IPS-18c (cell line): ENCODE data around the gene SMCO1.
"Not testable (repeated sequence)": the region's sequence is repeated elsewhere in the genome, so short reads cannot be mapped to it uniquely, and the experiment has no call there.

ENCODE experiments used
- H3K4me3 ChIP-seq: 2 replicates; pipeline ENCODE4 v1.7.0; 2013; ENCODE audit warnings: low read depth, mild to moderate bottlenecking, low read length, moderate library complexity; ENCODE audit not compliant: insufficient read depth
- H3K9me3 ChIP-seq: one replicate; pipeline ENCODE4 v1.6.1; 2013; ENCODE audit warnings: mild to moderate bottlenecking, low read length, moderate library complexity; ENCODE audit not compliant: control insufficient read depth, insufficient read depth

Gene SMCO1

DNA sequence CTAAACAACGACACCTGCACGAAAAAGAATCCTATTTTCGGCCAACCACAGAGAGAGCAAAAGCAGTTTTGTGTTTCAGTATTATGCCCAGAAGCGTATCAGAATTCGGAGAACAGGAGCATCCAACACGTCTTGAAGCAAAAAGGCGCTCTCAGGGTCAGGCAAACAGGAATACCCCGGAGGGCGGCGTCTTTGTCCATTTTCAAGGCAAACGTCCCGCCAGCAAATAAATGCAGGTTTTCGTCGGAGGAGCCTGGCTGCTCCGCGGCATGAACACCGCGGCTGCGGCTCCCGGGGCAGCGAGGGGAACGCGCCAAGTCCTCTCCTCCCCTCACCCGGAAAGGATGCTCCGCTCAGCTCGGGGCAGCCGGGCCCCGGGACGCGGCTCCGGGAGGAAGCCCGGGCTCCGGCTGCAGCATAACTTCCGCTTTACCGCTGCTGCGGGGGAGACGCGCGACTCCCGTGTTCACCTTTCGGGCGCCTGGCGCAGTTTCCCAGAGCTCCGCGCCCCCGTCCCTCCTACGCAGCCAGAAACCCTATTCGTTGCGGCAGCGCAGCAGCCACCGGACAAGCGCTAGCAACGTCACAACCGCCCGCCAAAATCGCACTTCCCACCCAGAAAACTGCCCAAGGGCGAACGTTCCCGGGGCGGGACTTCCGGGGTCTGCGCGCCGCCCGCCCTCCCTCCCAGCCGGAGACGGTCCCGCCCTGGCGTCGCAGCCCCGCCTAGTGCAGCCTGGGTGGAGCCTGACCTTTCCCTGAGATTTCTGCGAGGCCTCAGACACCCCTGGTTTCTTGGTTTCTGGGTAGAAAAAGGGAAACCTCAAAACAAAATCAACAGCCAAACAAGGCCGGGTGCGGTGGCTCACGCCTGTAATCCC lies 11.7 kb downstream of the SMCO1 start, which contains the start of gene RNF168:
RNF168 (minus strand) TSS at position 573 of the 881 bp plus-strand sequence. CDS start 595 bp downstream, outside the sequence.
- Histone ChIP-seq H3K4me3 (peak within 1 kb of the TSS; percentile 91), H3K9me3 (peaks cover 2% of the 10 kb centered on the region)

DNA sequence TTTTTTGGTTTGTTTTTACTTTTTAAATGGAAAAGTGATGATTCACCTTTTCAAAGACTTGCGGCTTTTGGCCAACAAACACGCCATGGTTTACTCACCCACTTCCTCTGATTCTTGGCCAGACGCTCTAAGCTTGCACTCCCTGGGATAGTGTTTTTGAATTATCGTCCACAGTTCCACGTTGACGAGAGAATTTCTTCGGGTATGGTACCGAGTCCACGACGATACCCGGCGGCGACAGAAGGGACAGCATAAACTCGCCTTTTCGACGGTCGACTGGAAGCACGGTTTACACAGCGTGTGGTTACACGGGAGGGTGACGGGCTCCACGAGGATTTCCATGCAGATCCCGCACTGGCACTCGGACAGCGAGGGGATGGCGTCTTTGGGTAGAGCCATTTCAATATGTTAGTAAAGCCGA lies 12.4 kb downstream of the SMCO1 start:
- Histone ChIP-seq H3K4me3 (peak overlapping the region; percentile 91), H3K9me3 (peaks cover 2% of the 10 kb centered on the region)

DNA sequence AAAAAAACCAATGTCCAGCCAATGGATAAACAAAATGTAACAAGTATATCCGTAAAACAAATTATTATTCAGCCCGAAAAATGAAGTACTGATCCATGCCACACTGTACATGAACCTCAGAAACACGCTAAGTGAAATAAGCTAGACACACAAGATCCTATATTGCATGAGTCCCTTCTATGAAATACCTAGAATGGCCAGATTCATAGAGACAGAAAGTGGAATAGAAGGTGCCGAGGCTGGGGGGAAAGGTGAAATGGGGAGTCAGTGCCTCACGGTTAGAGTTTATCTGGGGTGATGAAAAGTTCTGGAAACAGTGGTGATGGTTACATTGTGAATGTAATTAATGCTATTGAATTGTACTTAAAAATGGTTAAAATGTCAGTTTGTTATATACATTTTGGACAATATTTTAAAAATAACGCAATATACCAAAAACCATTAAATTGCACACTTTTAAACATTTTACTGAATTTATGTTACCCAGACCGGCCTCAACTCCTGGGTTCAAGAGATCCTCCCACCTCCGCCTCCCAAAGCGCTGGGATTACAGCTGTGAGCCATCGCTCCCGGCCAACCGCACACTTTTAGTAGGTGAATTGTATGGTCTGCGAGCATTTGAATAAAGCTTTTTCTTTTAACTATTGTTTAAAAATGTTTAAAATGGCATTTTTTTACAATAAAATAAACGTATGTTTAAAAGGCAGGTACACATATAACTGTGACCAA lies 13.7 kb downstream of the SMCO1 start:
- H3K9me3 ChIP-seq, result peaks cover 2% of the 10 kb centered on the region
- peak overlapping the region; percentile 91 for H3K4me3 ChIP-seq

DNA sequence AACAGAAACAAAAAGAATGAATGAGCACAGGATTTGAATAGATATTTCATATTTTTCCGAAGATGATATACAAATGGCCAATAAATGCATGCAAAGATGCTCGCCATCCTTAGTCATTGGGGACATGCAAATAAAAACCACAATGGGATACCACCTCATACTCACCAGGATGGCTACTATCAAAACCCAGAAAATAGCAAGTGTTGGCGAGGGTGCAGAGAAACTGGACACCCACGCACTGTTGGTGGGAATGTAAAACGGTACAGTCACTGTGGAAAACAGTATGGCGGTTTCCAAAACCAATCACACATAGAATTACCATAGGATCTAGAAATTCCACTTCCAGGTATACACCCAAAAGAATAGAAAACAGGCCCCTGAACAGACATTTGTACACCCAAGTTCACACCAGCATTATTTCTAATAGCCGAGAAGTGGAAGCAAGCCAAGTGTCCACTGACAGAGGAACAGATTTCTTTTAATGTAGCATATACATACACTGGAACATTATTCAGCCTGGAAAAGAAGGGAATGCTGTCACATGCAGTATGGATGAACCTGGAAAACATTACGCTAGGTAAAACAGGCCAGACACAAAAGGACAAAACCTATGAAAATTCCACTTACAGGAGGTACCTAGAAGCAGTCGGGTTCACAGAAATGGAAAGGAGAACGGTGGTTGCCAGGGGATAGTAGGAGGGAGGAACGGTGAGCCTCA lies 15.2 kb downstream of the SMCO1 start:
- Histone ChIP-seq H3K4me3 (peak overlapping the region; percentile 34; the same call in 1 of the 2 replicates), H3K9me3 (peaks cover 2% of the 10 kb centered on the region)

DNA sequence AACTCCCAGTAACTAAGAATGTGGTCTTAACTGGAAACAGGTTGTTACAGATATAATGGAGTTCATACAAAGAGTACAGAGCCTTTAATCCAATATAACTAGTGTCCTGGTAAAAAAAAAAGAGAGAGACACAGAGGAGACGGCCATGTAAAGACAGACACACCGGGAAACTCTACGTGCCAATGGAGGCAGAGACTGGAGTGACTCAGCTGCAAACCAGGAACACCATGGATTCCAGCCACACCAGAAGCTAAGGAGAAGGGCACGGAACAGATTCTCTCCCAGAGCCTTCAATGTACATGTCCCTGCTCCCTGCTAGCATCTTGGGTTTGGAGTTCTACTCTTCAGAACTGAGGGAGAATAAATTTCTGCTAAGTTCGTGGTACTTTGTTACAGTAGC lies 16.1 kb downstream of the SMCO1 start:
- H3K4me3 ChIP-seq, result no peak overlapping the region
- H3K9me3 ChIP-seq, result peaks cover 2% of the 10 kb centered on the region

DNA sequence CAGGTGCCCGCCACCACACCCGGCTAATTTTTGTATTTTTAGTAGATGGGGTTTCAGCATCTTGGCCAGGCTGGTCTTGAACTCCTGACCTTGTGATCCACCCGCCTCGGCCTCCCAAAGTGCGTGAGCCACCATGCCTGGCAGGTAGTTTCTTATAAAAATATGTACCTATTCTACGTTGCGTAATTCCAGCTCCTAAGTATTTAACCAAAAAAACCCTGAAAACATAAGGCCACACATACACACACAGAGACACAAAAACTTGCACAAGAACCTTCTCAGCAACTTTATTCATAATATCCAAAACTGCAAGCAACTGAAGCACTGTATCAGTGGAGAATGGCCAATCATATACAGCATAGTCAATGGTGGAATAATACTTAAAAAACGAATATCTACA lies 16.8 kb downstream of the SMCO1 start:
- H3K4me3 ChIP-seq, result no peak overlapping the region
- peaks cover under 1% of the 10 kb centered on the region for H3K9me3 ChIP-seq

DNA sequence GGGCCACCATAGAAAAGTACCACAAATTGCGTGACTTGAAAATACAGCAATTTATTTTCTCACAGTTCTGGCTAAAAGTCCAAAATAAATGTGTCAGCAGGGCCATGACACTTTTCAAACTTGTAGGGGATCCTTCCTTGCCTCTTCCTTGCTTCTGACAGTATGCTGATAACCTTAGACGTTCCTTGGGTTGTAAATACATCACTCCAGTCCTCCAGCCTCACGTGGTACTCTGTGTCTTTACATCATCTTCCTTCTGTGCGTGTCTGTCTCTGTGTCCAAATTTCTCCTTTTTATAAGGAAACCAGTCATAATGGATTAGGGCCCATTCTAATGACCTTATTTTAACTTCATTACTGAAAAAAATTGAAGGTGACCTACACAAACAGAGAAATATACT lies 19.0 kb downstream of the SMCO1 start:
- Histone ChIP-seq H3K4me3 (no peak overlapping the region), H3K9me3 (no peaks in the 10 kb centered on the region)

DNA sequence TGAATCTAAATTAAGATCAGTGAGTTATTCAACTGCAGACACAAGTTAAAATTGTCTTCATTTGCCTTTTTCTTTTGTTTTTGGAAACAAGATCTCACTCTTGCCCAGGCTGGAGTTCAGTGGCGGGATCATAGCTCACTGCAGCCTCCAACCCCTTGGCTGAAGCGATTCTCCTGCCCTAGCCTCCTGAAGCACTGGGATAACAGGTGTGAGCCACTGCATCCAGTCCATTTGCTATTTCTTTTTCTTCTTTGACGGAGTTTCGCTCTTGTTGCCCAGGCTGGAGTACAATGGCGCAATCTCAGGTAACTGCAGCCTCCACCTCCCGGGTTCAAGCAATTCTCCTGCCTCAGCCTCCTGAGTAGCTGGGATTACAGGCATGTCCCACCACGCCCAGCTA lies 21.9 kb downstream of the SMCO1 start:
- no peak overlapping the region for H3K4me3 ChIP-seq
- no peaks in the 10 kb centered on the region for H3K9me3 ChIP-seq

DNA sequence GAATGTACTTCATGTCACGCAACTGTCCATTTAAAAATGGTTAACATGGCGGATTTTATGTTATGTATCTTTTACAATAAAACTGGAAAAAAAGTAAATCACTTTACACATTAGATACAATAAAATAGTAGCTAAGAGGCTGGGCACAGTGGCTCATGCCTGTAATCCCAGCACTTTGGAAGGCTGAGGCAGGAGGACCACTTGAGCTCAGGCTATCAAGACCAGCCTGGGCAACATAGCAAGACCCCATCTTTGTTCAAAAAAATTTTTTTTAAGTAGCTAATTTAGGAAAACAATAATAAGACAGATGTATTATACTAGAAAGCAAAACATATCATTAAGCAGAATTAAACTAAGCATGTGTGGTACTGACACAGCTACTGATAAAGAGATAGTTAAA lies 23.1 kb downstream of the SMCO1 start:
- H3K4me3 ChIP-seq, result no peak overlapping the region
- no peaks in the 10 kb centered on the region for H3K9me3 ChIP-seq

DNA sequence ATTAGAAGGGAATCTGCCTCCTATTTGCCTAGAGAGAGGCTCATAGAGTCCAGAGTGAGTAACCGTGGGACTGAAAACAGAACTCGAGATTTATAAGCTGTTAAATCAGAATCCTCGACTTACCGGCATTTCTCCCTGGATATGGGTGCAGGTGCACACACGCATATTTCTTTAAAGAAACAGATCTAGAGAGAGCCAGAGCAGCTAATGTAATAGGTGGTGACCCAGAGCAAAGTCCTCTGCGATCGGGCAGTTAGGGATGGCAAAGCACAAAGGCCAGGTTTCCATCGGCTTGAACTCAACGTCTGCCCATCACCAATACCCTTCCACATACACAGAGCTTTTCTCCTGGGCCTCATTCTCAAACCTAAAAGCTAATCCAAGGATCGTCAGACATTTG lies 25.4 kb downstream of the SMCO1 start:
- Histone ChIP-seq H3K9me3 (no peaks in the 10 kb centered on the region), H3K4me3 (no peak overlapping the region)

DNA sequence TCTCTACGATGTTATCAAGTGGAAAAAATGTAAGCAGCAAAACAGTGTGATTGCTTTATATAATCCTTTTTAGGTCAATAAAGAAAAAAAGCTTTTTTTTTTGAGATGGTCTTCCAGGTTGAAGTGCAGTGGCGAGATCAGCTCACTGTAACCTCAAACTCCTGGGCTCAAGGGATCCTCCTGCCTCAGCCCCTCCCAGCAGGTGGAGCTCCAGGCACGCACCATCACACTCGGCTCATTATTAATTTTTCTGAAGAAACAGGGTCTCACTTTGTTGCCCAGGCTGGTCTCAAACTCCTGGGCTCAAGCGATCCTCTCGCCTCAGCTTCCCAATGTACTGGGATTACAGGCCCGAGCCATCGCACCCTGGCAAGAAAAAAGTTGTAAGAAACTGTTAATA lies 28.9 kb downstream of the SMCO1 start:
- no peaks in the 10 kb centered on the region for H3K9me3 ChIP-seq

DNA sequence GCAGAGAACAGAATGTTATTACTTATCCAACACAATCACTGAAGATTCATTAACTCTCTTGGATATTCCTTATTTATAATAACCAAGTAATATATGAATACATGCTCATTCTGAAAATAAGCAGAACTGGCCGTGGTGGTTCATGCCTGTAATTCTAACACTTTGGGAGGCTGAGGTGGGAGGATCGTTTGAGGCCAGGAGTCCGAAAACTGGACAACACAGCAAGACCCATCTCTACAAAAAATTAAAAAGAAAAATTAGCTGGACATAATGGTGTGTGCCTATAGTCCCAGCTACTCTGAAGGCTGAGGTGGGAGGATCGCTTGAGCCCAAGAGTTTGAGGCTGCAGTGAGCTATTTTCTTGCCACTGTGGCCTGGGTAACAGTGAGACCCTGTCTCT lies 37.5 kb downstream of the SMCO1 start:
- no peaks in the 10 kb centered on the region for H3K9me3 ChIP-seq
- no peak overlapping the region for H3K4me3 ChIP-seq

More for the DNA sequence above, 28.9 kb downstream of the SMCO1 start:
- H3K4me3 ChIP-seq, result no peak overlapping the region

DNA sequence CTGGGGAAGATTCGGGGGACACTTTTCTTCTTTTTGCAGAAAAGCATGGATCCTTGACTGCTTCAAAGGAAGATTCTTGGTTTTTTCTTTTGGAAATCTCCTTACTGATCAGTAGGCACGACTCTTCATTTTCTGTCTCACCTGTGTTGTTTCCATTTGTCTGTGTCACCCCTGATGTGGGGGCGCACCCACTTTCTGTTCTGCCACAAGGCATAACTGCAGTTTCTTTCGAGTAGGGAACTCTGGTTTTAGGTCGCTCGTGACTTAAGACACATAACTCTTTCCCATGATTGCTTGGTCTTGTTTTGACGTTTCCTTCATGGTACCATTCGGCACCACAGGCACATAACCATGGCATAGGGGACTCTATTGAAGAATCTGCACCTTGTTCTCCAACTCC lies 42.9 kb downstream of the SMCO1 start:
- no peak overlapping the region for H3K4me3 ChIP-seq
- H3K9me3 ChIP-seq, result no peaks in the 10 kb centered on the region

DNA sequence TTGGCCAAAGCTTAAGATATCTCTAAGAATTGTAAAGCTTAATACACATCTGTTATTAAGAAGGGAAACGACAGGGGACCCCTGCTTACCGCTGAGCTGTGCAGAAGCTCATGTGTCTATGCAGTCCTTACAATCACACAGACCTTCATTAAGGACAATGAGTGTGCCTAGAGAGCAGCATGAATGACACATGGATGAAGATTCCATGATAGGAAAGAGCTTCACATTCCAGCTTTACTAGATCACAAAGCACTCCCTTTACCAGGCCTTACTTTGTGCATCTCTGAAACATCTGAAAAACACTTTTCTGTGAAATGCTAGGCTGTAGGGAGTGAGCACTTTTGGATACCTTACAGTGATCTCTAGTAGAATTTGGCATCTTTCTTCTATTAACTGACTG lies 43.6 kb downstream of the SMCO1 start:
- Histone ChIP-seq H3K4me3 (no peak overlapping the region), H3K9me3 (no peaks in the 10 kb centered on the region)

DNA sequence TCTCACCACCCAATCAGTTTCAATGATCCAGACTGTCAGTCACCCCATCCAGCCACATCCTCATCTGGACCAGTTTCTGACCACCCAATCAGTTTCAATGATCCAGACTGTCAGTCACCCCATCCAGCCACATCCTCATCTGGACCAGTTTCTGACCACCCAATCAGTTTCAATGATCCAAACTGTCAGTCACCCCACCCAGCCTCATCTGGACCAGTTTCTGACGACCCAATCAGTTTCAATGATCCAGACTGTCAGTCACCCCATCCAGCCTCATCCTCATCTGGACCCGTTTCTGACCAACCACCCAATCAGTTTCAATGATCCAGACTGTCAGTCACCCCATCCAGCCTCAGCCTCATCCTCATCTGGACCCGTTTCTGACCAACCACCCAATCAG lies 45.0 kb downstream of the SMCO1 start:
- H3K9me3 ChIP-seq, H3K4me3 ChIP-seq: not testable (repeated sequence)

DNA sequence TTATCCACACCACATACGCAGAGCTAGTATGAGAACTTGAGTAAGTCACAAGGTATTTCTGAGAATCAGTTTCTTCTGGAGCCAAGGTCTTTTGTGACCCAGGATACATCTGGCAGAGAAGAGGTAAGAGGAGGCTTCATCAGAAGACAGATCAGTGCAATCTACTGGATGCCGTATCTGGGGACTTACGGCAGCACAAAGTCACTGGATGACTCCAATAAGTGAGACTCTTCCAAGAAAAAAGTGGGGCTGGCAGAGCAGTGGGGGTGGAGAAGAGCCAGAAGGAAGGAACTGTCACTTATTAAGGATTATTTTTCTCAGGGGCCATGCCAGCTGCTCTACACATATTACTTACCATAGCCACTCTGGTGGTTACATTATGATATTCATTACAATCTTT lies 51.3 kb downstream of the SMCO1 start:
- no peaks in the 10 kb centered on the region for H3K9me3 ChIP-seq
- H3K4me3 ChIP-seq, result no peak overlapping the region

DNA sequence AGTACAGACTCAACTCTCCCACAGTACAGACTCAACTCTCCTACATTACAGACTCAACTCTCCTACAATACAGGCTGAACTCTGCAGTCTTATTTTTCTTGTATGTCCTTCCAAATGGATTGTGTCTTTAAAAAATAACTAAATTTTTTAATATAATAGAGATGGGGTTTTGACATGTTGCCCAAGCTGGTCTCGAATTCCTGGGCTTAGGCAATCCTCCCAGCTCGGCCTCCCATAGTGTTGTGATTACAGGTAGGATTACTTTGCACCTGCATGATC lies 51.7 kb downstream of the SMCO1 start:
- H3K9me3 ChIP-seq, result no peaks in the 10 kb centered on the region
- no peak overlapping the region for H3K4me3 ChIP-seq
